IPS DF 4.7 (cell line): ENCODE data around the gene GPX3.

Source experiments
- DNase-seq: peaks from one replicate; pipeline ENCODE4 v3.0.0-alpha.2; 2013; ENCODE audit warnings: low spot score; ENCODE audit errors: extremely low read depth

Gene GPX3

GRCh38 chr5:151056379-151057325 lies 36.3 kb downstream of the GPX3 start:
- DNase-seq, result no peak

DNA sequence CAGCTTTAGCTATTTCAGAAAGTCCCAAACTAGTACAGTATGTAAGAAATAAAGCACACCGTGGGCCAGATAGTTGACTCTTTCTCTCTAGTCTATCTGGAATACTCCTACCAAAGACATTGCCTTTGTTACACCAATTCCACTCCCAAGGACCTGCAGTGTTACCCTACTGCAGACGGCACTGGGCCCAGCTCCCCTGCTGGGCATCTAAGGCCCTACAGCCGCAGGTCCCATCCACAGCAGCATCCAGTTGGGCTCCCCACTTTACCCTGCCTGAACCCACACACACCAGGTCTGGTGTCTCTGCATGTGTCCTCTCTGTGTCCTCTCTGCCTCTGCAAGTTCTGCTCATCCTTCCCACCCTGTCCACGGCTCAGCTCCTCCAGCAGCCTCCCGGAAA lies 37.9 kb downstream of the GPX3 start:
- no peak for DNase-seq

- DNase-seq, result no peak
Observed at GRCh38 chr5:151058891-151059489, 38.6 kb downstream of the GPX3 start.

DNA sequence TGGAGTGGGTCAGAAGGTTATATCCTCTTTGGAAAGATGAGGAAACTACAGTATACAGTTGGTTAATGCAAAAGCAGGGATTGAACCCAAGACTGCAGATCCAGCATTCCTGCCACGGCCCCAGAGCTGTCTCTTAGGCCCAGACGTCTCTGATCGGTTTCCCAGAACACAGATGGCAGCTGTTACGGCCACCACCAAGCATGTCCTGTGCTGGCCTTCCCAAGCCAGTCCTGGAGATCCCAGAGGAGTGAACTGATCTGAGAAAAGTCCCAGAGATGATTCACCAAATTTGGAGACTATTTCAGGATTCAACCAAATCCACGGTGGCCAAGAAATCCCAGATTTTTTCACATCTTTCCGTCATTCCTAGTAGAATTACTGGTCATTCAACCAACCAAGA lies 40.4 kb downstream of the GPX3 start:
- DNase-seq, result no peak

- DNase-seq, result no peak
Observed at GRCh38 chr5:151062405-151063141, 42.2 kb downstream of the GPX3 start.

DNA sequence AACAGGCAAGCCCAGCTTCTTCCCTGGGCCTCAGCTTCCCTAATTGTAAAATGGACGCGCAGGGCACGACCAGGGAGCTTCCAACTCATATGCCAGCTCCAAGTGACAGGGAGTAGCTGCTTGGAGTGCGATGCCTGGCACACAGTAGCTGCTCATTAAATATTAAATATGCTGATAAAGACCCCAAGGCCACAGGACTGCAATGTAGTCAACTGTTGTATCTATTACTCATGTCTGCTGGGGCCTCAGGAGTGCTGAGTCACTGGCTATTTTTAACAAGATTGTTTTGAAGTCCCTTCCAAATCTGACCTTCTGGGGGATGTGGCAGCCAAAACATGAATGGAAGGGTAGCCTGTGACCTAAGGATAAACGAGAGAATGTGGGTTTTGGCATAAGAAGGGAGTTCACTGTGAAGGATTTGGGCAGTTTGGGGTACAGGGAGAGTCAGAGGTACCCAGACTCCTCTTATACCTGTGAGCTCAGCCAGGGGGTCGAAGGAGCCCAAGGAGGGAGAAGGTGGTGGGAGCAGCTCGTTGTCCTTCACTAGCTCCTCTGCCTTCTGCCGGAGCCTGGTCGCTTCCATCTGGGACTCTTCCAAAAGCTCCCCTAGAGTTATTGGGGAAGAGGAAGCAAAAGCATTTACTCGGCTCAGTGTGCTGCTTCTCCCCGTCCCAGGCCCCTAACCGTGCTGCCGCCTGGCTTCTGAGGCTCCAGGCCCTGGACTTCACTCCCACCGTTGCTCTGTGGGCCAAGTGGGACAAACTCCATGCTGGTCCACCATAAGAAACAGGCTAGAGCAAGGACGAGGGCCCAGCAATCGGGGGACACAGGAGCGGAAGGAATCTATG lies 43.0 kb downstream of the GPX3 start:
- DNase-seq, result no peak

GRCh38 chr5:151064916-151065499 lies 44.6 kb downstream of the GPX3 start:
- no peak for DNase-seq

DNA sequence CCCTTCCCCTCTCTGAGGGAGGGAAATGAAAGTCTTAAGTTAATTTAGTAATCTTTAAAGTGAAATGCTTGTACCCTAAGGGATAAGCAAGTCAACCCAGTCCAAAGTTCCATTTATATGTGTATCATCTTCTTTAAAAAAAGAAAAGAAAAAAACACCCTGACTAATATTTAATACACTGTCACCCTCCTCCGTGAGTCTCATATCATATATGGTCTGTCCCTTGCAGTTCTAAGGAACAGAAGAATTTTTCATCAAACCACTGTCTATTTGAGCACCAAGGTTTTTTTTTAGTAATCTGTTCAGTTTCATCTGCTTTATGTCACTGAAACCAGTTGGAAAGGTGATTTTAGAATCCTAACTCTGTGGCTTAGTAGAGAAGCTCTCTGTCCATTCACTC lies 45.2 kb downstream of the GPX3 start:
- no peak for DNase-seq

DNA sequence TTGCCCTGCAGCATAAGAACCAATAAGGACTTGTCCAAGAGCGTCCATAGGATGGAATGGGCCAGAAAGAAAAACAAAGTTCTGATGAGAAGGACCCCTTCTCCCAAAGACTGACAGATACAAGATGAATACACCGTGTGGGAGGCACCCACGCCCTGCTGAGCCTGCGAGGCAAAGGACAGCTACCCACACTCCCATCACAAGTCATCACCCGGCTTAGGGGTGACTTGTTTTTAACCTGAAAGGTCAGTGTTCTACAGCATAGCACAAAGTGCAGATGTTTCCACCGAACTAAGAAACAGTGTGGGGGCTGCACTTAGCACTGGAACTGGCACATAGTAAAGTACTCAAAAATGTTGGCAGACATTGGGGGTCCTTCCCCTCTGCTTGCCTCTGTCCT lies 46.5 kb downstream of the GPX3 start:
- DNase-seq, result no peak

GRCh38 chr5:151067632-151068432 lies 47.4 kb downstream of the GPX3 start:
- no peak for DNase-seq

DNA sequence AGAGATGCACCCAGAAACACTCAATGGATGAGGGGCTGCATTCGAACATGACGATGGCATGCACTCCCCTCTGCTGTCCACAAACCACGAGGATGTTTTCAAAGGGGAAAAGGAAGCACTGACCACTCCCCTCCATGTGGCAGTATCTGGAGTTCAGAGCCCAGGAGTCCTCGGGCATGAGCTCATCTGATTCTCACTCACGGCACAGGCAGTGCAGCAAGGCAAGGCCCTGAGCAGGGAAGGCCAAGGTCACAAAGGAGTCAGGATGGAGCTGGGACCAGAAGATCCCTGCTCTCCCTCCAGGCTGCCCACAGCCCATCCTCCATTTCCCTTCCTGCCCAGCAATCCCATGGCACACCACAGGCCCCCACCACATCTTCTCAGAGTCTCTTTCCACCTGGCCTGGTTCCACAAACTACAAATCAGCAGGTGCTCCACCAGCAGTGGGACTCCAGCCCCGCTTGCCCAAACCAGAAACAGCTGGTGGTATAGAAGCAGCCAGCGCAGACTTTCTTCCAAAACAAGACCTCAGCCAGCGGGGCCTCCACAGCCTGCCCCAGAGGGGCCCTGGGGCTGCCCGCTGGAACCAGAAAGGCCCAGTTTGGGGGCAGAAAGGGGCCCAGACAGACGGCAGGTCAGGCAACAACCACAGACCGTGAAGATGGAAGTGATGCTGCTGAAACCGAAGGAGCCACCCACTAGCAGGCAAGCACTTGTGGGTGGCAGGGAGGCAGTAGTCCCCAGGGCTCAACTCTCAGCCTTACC lies 48.2 kb downstream of the GPX3 start:
- no peak for DNase-seq

DNA sequence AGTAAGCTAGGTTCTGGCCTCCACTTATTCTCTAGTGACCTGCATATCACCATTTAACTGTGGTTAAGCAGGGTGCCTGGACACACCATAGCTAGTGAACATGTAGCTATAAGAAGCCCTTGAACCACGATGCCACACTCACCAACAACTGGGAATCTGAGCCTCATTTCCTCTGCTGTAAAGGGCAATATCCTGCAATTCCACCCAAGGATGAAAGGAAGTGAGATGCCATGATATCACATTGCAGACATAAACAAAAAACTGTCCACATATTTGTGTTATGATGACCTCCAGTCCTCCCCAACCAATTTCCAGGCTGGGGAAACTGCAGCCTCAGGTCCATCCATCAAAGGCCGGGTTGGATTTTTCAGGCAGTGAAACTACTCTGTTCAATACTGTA lies 50.1 kb downstream of the GPX3 start:
- no peak for DNase-seq

GRCh38 chr5:151071021-151071420 lies 50.6 kb downstream of the GPX3 start:
- no peak for DNase-seq

DNA sequence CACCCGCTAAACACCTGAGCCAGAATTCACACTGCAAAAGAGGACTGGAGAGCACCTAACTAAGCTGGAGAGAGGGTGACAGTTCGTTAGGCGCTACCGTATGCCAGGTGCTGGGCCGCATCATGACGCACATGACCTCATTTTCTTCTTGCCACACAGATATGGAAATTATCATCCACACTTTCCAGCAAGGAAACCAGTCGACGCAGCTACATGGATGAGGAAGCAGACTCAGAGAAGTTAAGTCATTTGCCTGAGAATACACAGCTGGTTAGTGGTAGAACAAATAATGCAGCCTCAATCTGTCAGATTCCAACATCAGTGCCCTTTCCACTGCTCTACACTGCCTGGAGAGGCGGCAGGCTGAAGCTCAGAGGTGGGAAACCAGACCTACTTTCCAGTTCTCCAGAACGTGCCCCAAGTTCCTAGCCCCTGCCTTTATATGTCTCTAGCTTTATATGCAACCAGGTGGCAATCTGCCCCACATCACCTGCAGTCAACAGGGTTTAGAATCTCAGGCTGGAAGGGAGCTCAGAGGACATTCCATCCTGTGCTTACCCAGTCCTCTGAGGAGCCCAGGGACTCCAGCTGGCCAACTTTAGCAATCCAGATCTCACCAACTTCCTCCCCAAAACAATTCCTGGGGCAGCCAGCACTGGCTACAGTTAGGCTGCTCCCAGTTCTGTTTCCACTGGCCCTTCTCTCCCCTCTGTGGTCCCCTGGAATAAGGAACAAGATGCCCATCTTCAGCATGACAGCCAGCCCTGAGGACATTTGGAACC lies 51.6 kb downstream of the GPX3 start:
- no peak for DNase-seq

DNA sequence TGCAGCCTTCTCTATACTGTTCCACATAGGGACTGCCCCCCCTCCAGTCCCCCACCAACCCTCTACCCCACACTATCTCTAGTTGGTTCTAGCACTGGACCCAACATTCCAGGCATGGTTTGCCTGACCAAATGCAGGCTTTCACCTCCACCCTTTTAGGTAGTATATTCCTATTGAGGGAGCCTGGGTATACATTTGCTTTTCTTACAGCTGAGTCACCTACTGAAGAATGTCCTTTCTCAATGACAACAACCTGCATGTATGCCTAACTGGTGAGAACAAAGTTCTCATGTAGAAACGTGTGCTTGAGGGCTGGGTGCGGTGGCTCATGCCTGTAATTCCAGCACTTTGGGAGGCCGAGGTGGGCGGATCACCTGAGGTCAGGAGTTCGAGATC lies 52.2 kb downstream of the GPX3 start:
- DNase-seq, result no peak

- DNase-seq, result no peak
Observed at GRCh38 chr5:151073280-151073679, 52.9 kb downstream of the GPX3 start.

DNA sequence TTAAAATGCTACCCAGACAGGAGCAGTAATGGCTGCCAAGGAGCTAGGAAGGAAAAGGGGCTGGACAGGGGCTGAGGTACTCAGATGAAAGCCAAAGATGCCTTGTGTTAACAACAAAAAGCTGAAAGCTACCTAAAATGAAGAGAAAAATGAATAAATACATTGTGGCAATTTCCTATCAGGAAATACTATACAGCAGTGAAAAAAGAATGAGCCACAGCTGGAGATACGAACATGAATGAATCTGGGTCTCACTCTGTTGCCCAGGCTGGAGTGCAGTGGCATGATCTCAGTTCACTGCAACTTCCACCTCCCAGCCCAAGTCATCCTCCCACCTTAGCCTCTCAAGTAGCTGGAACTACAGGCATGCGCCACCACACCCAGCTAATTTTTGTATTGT lies 54.2 kb downstream of the GPX3 start:
- DNase-seq, result no peak

GRCh38 chr5:151075698-151076331 lies 55.4 kb downstream of the GPX3 start:
- no peak for DNase-seq
